ENCODE results near the gene DNAJA4.

The DNAJA4 gene

GRCh38 chr15:78229431-78230406 lies 34.6 kb upstream of the DNAJA4 start:
- Histone ChIP-seq H3K27ac (ENCODE audit: insufficient read depth, low read depth, low read length, poor library complexity, severe bottlenecking) (no peak overlapping the region), H3K9me3 (ENCODE audit: control insufficient read depth, low read length) (no peaks in the 10 kb centered on the region), H3K27me3 (ENCODE audit: control insufficient read depth, insufficient read depth, low read length, poor library complexity, severe bottlenecking) (no peaks in the 10 kb centered on the region), H3K4me1 (ENCODE audit: control insufficient read depth, insufficient read depth, low read length) (peaks cover 1% of the 10 kb centered on the region), H3K4me3 (ENCODE audit: insufficient read depth, low read depth, low read length) (no peak overlapping the region), H3K36me3 (ENCODE audit: control insufficient read depth, insufficient read depth, low read length) (no peaks in the 10 kb centered on the region)
- 93 to 94% methylated on average over 17 of the region's 17 CpGs for WGBS, 2 experiments

GRCh38 chr15:78232951-78233350 lies 31.4 kb upstream of the DNAJA4 start:
- Histone ChIP-seq H3K27me3 (ENCODE audit: control insufficient read depth, insufficient read depth, low read length, poor library complexity, severe bottlenecking) (no peaks in the 10 kb centered on the region), H3K4me1 (ENCODE audit: control insufficient read depth, insufficient read depth, low read length) (peaks cover 5% of the 10 kb centered on the region), H3K9me3 (ENCODE audit: control insufficient read depth, low read length) (no peaks in the 10 kb centered on the region), H3K4me3 (ENCODE audit: insufficient read depth, low read depth, low read length) (no peak overlapping the region), H3K36me3 (ENCODE audit: control insufficient read depth, insufficient read depth, low read length) (no peaks in the 10 kb centered on the region), H3K27ac (ENCODE audit: insufficient read depth, low read depth, low read length, poor library complexity, severe bottlenecking) (no peak overlapping the region)
- WGBS, 2 experiments = 93 to 94% methylated on average over 5 of the region's 5 CpGs

- Histone ChIP-seq H3K4me3 (ENCODE audit: insufficient read depth, low read depth, low read length) (no peak overlapping the region), H3K27ac (ENCODE audit: insufficient read depth, low read depth, low read length, poor library complexity, severe bottlenecking) (no peak overlapping the region), H3K27me3 (ENCODE audit: control insufficient read depth, insufficient read depth, low read length, poor library complexity, severe bottlenecking) (no peaks in the 10 kb centered on the region), H3K9me3 (ENCODE audit: control insufficient read depth, low read length) (no peaks in the 10 kb centered on the region), H3K4me1 (ENCODE audit: control insufficient read depth, insufficient read depth, low read length) (peaks cover 5% of the 10 kb centered on the region), H3K36me3 (ENCODE audit: control insufficient read depth, insufficient read depth, low read length) (no peaks in the 10 kb centered on the region)
- WGBS, 2 experiments = 84 to 86% methylated on average over 11 of the region's 11 CpGs
These were observed 30.9 kb upstream of the DNAJA4 start for GRCh38 chr15:78233496-78233895.

GRCh38 chr15:78234515-78235040 lies 29.8 kb upstream of the DNAJA4 start, which contains the start of gene ACSBG1:
ACSBG1 (minus strand) TSS chr15:78234565; CDS start chr15:78234501, 64 bp downstream.
- 53 to 61% methylated on average over 6 of the region's 6 CpGs for WGBS, 2 experiments
- Histone ChIP-seq H3K27ac (ENCODE audit: insufficient read depth, low read depth, low read length, poor library complexity, severe bottlenecking) (no peak within 1 kb of the TSS), H3K4me3 (ENCODE audit: insufficient read depth, low read depth, low read length) (no peak within 1 kb of the TSS), H3K36me3 (ENCODE audit: control insufficient read depth, insufficient read depth, low read length) (no peaks in the 10 kb centered on the region), H3K9me3 (ENCODE audit: control insufficient read depth, low read length) (no peaks in the 10 kb centered on the region), H3K4me1 (ENCODE audit: control insufficient read depth, insufficient read depth, low read length) (peaks cover 5% of the 10 kb centered on the region), H3K27me3 (ENCODE audit: control insufficient read depth, insufficient read depth, low read length, poor library complexity, severe bottlenecking) (no peaks in the 10 kb centered on the region)

GRCh38 chr15:78236491-78236890 lies 27.9 kb upstream of the DNAJA4 start:
- H3K27me3 ChIP-seq (ENCODE audit: control insufficient read depth, insufficient read depth, low read length, poor library complexity, severe bottlenecking) = no peaks in the 10 kb centered on the region
- 93 to 94% methylated on average over 6 of the region's 6 CpGs for WGBS, 2 experiments

GRCh38 chr15:78237146-78237545 lies 27.2 kb upstream of the DNAJA4 start:
- H3K4me1 ChIP-seq (ENCODE audit: control insufficient read depth, insufficient read depth, low read length) = peaks cover 5% of the 10 kb centered on the region
- 83 to 89% methylated on average over 6 of the region's 6 CpGs for WGBS, 2 experiments
- no peak overlapping the region for H3K4me3 ChIP-seq (ENCODE audit: insufficient read depth, low read depth, low read length)
- no peak overlapping the region for H3K27ac ChIP-seq (ENCODE audit: insufficient read depth, low read depth, low read length, poor library complexity, severe bottlenecking)
- no peaks in the 10 kb centered on the region for H3K27me3 ChIP-seq (ENCODE audit: control insufficient read depth, insufficient read depth, low read length, poor library complexity, severe bottlenecking)
- H3K9me3 ChIP-seq (ENCODE audit: control insufficient read depth, low read length) = no peaks in the 10 kb centered on the region
- no peaks in the 10 kb centered on the region for H3K36me3 ChIP-seq (ENCODE audit: control insufficient read depth, insufficient read depth, low read length)

More at GRCh38 chr15:78236491-78236890, 27.9 kb upstream of the DNAJA4 start:
- no peak overlapping the region for H3K27ac ChIP-seq (ENCODE audit: insufficient read depth, low read depth, low read length, poor library complexity, severe bottlenecking)
- H3K4me1 ChIP-seq (ENCODE audit: control insufficient read depth, insufficient read depth, low read length) = peaks cover 5% of the 10 kb centered on the region
- no peak overlapping the region for H3K4me3 ChIP-seq (ENCODE audit: insufficient read depth, low read depth, low read length)
- H3K9me3 ChIP-seq (ENCODE audit: control insufficient read depth, low read length) = no peaks in the 10 kb centered on the region
- no peaks in the 10 kb centered on the region for H3K36me3 ChIP-seq (ENCODE audit: control insufficient read depth, insufficient read depth, low read length)

- no peaks in the 10 kb centered on the region for H3K27me3 ChIP-seq (ENCODE audit: control insufficient read depth, insufficient read depth, low read length, poor library complexity, severe bottlenecking)
- 83 to 90% methylated on average over 5 of the region's 5 CpGs for WGBS, 2 experiments
- no peak overlapping the region for H3K27ac ChIP-seq (ENCODE audit: insufficient read depth, low read depth, low read length, poor library complexity, severe bottlenecking)
- no peaks in the 10 kb centered on the region for H3K36me3 ChIP-seq (ENCODE audit: control insufficient read depth, insufficient read depth, low read length)
- no peaks in the 10 kb centered on the region for H3K9me3 ChIP-seq (ENCODE audit: control insufficient read depth, low read length)
- H3K4me1 ChIP-seq (ENCODE audit: control insufficient read depth, insufficient read depth, low read length) = peaks cover 12% of the 10 kb centered on the region
- no peak overlapping the region for H3K4me3 ChIP-seq (ENCODE audit: insufficient read depth, low read depth, low read length)
These were observed 24.6 kb upstream of the DNAJA4 start for GRCh38 chr15:78239811-78240210.

- H3K4me1 ChIP-seq (ENCODE audit: control insufficient read depth, insufficient read depth, low read length) = peaks cover 8% of the 10 kb centered on the region
- no peaks in the 10 kb centered on the region for H3K36me3 ChIP-seq (ENCODE audit: control insufficient read depth, insufficient read depth, low read length)
- H3K4me3 ChIP-seq (ENCODE audit: insufficient read depth, low read depth, low read length) = no peak overlapping the region
- H3K9me3 ChIP-seq (ENCODE audit: control insufficient read depth, low read length) = no peaks in the 10 kb centered on the region
- no peak overlapping the region for H3K27ac ChIP-seq (ENCODE audit: insufficient read depth, low read depth, low read length, poor library complexity, severe bottlenecking)
- H3K27me3 ChIP-seq (ENCODE audit: control insufficient read depth, insufficient read depth, low read length, poor library complexity, severe bottlenecking) = no peaks in the 10 kb centered on the region
- WGBS, 2 experiments = 28 to 30% methylated on average over 12 of the region's 12 CpGs
These were observed 23.3 kb upstream of the DNAJA4 start for GRCh38 chr15:78241017-78241416.

- no peak overlapping the region for H3K4me3 ChIP-seq (ENCODE audit: insufficient read depth, low read depth, low read length)
- H3K4me1 ChIP-seq (ENCODE audit: control insufficient read depth, insufficient read depth, low read length) = peaks cover 8% of the 10 kb centered on the region
- no peaks in the 10 kb centered on the region for H3K27me3 ChIP-seq (ENCODE audit: control insufficient read depth, insufficient read depth, low read length, poor library complexity, severe bottlenecking)
- H3K9me3 ChIP-seq (ENCODE audit: control insufficient read depth, low read length) = no peaks in the 10 kb centered on the region
- H3K36me3 ChIP-seq (ENCODE audit: control insufficient read depth, insufficient read depth, low read length) = no peaks in the 10 kb centered on the region
- WGBS, 2 experiments = 82 to 90% methylated on average over 5 of the region's 5 CpGs
- no peak overlapping the region for H3K27ac ChIP-seq (ENCODE audit: insufficient read depth, low read depth, low read length, poor library complexity, severe bottlenecking)
These were observed 22.2 kb upstream of the DNAJA4 start for GRCh38 chr15:78242128-78242527.

- WGBS, 2 experiments = 90% methylated on average over 6 of the region's 6 CpGs
- no peak overlapping the region for H3K4me3 ChIP-seq (ENCODE audit: insufficient read depth, low read depth, low read length)
- no peaks in the 10 kb centered on the region for H3K36me3 ChIP-seq (ENCODE audit: control insufficient read depth, insufficient read depth, low read length)
- peaks cover 8% of the 10 kb centered on the region for H3K4me1 ChIP-seq (ENCODE audit: control insufficient read depth, insufficient read depth, low read length)
- H3K9me3 ChIP-seq (ENCODE audit: control insufficient read depth, low read length) = no peaks in the 10 kb centered on the region
- H3K27me3 ChIP-seq (ENCODE audit: control insufficient read depth, insufficient read depth, low read length, poor library complexity, severe bottlenecking) = no peaks in the 10 kb centered on the region
- no peak overlapping the region for H3K27ac ChIP-seq (ENCODE audit: insufficient read depth, low read depth, low read length, poor library complexity, severe bottlenecking)
These were observed 21.3 kb upstream of the DNAJA4 start for GRCh38 chr15:78243058-78243457.

Data from ectodermal cell (in vitro differentiated cells).